ENCODE data around the gene TBCA.
"Not testable (repeated sequence)": the region's sequence is repeated elsewhere in the genome, so short reads cannot be mapped to it uniquely, and the experiment has no call there.

Gene TBCA

DNA sequence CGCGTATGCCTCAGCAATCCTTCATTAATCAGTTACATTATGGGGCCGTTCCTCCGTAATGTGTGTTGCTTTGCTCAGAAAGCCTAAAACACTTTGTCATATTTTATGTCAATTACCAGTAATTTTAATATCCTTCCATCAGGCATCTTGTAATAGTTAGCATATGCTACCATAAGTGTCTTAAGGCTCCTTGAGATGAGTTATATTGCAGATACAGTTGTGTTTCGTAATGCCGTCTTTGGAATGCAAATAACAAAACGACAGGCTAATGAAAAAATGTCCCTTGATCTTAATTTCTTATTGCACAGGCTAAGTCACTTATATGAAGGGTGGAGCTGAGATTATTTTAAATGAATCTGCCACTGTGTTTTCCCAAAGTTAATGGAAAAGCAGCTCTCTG, 50.5 kb downstream of the TBCA start:
- in situ Hi-C loops (cut with HindIII; ENCODE audit: low pct_ligation_motif_present, low pct_unique_long_range_greater_than_20kb, low sequenced_read_pairs), result no loop called here
- no peak for DNase-seq

DNA sequence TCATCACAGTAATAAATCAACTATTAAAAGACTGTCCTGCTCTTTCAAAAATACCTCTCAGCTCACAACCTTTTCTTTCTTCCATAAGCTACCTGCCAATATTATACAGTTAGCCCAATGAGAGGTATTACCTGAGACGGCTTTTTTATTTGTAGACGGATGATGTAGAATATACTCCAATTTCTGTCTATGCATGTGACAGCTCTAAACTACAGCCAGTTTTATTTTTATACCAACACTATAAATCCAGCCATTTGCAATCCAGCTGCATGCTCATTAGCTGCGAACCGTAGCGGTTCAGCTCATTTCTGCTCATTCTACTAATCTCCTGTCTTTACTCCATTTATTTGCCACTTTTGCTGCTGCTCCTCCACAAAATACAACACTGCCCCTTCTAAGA, 51.2 kb downstream of the TBCA start:
- in situ Hi-C loops (cut with HindIII; ENCODE audit: low pct_ligation_motif_present, low pct_unique_long_range_greater_than_20kb, low sequenced_read_pairs), result no loop called here
- DNase-seq, result no peak

DNA sequence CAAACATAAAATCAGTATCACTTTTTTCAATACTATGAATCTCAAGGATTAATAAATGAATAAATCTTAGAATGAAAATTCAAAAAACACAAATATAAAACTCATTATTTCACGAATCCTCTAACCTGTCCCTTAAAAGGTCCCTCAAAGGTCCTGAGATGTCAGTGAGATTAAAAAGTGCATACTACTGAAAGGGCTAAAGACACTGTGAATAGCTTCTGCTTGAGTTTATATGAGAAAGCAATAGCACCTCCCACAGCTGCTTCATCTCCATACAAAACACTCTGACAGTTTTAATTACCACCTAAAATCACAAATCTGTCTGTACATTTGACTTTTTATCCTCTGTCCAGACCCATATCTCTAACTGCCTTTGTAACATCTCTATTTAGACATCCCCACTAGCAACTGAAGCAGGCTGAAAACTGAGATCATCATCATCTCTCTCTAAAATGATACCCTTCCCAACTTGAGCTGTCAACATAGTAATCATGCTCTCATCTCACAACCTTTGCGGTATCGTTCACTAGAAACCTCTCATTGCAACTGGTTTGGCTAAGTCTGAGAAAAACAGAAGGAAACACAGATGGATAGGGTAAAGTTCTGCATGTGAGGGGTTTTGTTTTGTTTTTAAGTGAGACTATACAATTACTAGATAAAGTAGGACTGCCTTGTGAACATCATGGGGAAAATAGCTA, 56.3 kb downstream of the TBCA start:
- in situ Hi-C loops (cut with HindIII; ENCODE audit: low pct_ligation_motif_present, low pct_unique_long_range_greater_than_20kb, low sequenced_read_pairs), result no loop called here
- DNase-seq, result no peak

DNA sequence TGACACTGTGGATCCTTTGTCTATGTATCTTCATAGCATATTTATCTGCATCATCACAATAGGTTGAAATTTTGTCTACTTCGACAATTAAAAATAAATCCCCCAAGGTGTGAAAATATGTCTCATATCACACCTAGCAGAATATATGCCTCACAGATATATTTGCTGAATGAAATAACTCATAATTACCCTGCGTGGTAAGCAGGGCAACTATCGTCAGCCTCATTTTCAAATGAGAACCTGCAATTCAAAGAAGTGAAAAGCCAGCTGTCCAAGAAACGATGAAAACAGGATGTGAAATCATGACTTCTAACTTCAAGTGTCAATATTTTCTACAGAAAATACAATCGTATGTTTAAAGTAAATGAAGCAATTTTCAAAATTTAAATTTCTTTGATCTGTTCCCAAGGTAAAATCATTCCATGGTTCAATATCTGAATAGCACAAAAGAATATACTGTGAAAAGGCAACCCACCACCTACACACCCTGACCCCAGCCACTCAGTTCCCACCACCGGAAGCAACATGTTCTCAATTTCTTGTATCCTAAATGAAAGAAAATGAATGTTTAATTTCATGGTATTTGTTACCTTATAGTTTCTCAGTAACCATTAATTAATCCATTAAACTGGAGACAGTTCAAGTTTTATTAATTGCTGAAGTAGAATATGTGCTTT, 57.1 kb downstream of the TBCA start:
- in situ Hi-C loops (cut with HindIII; ENCODE audit: low pct_ligation_motif_present, low pct_unique_long_range_greater_than_20kb, low sequenced_read_pairs), result no loop called here

DNA sequence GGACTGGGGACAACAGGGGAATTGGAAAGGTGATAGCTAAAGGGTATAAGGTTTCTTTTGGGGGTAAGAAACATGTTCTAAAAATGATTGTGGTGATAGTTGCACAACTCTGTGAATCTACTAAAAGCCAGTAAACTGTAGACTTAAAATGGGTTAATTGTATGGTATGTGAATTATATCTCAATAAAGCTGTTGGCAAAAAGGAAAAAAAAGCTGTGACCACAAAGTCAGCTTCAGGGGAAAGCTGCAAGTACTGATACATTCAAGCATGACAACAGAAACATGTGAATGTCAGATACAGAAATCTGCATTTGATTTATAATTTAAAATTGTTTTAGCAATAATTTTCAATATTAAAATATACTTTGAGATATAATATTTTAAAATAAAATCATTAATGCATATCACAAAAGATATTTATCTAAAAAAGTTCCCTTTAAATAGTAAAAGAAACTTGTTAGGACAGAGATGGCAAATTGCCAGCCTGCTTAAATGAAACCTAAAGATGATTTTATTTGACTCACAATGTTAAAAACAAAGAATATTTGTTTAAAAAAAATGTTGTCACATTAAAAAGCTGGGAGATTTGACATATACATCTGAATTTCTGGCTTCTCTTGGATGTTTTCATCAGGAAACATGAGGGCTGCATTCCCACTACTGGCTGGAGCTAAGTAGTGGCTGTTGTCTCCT, 66.0 kb downstream of the TBCA start:
- no peak for DNase-seq
- in situ Hi-C loops (cut with HindIII; ENCODE audit: low pct_ligation_motif_present, low pct_unique_long_range_greater_than_20kb, low sequenced_read_pairs), result no loop called here

More for the DNA sequence above, 57.1 kb downstream of the TBCA start:
- DNase-seq, result no peak

DNA sequence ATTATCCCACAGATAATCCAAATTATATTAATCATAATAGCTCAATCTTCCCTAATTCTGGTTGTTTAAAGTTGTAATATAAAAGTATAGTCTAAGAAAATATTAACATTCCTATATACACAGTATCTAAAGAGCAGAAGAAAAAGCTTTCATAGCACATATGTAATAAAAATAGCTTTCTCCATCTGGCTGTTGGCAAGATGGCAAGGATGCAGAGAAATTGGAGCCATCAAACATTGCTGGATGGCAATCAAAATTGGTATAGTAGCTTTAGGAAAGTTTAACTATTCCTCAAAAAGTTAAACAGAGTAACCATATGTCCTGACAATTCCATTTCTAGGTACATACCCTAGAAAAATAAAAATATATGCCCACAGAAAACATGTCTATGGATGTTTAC, 66.8 kb downstream of the TBCA start:
- in situ Hi-C loops (cut with HindIII; ENCODE audit: low pct_ligation_motif_present, low pct_unique_long_range_greater_than_20kb, low sequenced_read_pairs), result no loop called here
- no peak for DNase-seq

DNA sequence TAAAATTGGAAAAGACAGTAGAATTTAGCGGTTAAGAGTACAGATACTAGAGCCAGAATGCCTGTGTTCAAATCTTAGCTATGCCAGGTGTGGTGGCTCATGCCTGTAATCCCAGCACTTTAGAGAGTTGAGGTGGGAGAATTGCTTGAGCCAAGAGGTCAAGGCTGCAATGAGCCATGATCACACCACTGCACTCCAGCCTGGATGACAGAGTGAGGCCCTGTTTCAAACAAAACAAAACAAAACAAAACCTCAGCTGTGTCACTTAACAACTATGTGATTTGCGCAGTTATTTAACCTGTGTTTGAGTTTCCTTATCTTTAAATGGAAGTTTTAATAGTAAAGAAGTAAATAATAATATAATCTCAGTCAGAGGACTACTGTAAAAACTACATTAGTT, 68.3 kb downstream of the TBCA start:
- in situ Hi-C loops (cut with HindIII; ENCODE audit: low pct_ligation_motif_present, low pct_unique_long_range_greater_than_20kb, low sequenced_read_pairs), result no loop called here
- DNase-seq, result no peak

DNA sequence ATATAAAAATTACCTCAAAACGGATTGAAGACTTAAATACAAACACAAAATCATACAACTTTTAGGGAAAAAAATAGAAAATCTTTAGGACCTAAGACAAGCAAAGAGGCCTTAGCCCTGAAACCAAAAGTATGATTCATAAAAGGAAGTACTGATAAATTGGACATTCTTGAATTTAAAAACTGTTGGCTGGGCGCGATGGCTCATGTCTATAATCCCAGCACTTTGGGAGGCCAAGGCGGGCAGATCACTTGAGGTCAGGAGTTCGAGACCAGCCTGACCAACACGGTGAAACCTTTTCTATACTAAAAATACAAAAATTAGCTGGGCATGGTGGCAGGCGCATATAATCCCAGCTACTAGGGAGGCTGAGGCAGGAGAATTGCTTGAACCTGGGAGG, 76.6 kb downstream of the TBCA start:
- in situ Hi-C loops (cut with HindIII; ENCODE audit: low pct_ligation_motif_present, low pct_unique_long_range_greater_than_20kb, low sequenced_read_pairs); DNase-seq: not testable (repeated sequence)

DNA sequence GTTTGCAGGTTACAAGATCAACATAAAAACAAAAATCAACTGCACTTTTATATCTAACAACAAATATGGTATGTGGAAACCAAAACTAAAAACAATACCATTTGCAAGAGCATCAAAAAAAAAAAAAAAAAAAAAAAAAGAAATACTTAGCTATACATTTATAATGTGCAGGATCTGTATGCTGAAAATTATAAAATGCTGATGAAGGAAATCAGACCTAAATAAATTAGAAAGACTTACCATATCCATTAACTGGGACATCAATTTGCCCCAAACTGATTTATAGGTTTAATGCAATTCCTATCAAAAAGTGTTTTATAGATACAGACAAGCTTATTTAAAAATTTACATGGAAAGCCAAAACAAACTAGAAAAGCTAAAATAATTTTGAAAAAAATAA, 77.2 kb downstream of the TBCA start:
- in situ Hi-C loops (cut with HindIII; ENCODE audit: low pct_ligation_motif_present, low pct_unique_long_range_greater_than_20kb, low sequenced_read_pairs), result no loop called here
- no peak for DNase-seq

DNA sequence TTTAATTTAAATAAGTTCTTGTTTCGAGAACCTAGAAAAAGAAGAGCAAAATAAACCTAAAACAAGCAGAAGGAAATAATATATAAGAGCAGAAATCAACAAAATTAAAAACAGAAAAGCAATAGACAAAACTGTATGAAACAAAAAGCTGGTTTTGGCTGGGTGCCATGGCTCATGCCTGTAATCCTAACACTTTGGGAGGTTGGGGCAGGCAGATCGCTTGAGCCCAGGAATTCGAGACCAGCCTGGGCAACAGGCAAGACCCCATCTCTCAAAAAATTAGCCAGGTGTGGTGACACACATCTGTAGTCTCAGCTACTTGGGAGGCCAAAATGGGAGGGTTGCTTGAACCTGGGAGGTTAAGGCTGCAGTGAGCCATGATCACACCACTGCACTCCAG, 78.4 kb downstream of the TBCA start:
- DNase-seq, result no peak
- in situ Hi-C loops (cut with HindIII; ENCODE audit: low pct_ligation_motif_present, low pct_unique_long_range_greater_than_20kb, low sequenced_read_pairs), result no loop called here

DNA sequence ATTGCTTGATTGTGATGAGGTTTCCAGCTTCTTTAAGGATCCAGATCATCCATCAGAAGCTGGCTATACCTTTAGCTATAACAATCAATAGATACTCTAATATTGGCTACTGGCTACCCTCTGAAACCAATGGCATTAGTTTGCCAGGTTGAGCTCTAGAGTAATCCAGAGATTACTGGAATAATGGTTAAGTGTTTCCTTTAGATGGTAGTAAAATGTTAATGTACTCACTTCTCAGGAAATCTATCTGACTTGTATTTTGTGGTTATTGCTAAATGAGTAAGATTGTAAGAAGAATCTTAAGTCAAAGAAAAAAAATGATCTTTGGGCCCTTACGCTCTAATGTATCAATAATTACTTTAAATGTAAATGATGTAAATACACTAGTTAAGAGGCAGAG, 80.0 kb downstream of the TBCA start:
- no peak for DNase-seq
- in situ Hi-C loops (cut with HindIII; ENCODE audit: low pct_ligation_motif_present, low pct_unique_long_range_greater_than_20kb, low sequenced_read_pairs), result no loop called here

DNA sequence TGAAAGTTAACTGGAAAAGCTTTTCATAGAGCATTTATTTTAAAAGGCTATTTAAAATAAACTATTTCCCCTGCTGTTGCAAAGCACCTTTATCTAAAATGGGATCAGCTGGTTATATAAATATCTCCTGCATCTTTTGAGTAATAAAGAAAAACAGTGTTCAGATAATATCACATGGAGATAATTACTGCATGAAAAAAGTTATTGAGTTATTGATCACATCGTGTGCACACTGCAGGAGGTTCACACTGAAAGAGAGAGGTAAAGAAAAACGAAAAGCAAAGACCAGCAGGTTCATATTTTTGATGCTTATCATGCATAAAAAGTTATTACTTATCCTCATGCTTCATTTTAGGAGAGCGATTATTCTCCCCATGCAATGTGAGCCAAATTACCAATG, 82.2 kb downstream of the TBCA start:
- no peak for DNase-seq
- in situ Hi-C loops (cut with HindIII; ENCODE audit: low pct_ligation_motif_present, low pct_unique_long_range_greater_than_20kb, low sequenced_read_pairs), result no loop called here

DNA sequence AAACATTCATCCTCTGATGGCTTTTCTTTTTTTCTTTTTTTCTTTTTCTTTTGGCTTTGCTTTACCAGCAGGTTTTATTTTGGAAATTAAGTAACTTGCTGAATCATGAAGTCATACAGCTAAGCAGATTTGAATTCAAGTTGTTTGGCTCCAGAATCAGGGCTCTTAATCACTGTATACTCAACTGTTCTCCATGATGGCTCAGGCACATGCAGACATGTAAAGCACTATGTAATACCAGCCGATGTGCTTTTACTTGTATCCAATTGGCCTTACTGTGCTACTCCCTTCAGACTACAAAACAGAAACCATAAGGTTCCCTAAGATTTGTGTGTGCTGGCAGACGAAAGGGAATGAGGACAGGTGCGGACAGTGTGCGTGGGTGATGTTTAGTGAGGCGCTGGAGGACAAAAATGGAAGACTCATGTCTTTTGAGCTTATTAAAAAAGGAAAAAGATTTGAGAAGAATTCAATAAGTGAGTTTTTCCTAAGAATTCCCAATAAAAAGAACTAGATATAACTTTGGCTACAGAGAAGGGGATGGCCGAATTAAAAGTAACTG, 92.9 kb downstream of the TBCA start:
- no peak for DNase-seq
- in situ Hi-C loops (cut with HindIII; ENCODE audit: low pct_ligation_motif_present, low pct_unique_long_range_greater_than_20kb, low sequenced_read_pairs), result no loop called here

DNA sequence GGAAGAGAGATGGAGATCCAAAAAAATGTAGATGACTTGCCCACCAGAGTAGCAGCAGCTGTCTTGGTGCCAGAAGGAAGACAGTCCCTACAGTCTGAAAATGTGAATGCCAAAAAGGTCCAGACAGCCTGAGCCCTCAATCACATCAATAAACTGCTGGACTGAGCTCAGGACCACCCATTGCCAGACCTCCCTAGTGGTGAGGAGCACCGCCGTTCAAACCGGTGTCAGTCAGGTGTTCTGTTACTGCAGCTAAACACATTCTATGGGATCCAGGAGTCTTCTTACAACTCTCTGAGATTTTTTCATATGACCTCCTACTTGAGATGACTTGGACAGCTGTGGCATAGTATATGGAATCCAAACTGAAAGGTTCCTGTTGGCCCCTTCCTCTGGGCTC, 105.6 kb downstream of the TBCA start:
- in situ Hi-C loops (cut with HindIII; ENCODE audit: low pct_ligation_motif_present, low pct_unique_long_range_greater_than_20kb, low sequenced_read_pairs), result no loop called here
- DNase-seq, result no peak

DNA sequence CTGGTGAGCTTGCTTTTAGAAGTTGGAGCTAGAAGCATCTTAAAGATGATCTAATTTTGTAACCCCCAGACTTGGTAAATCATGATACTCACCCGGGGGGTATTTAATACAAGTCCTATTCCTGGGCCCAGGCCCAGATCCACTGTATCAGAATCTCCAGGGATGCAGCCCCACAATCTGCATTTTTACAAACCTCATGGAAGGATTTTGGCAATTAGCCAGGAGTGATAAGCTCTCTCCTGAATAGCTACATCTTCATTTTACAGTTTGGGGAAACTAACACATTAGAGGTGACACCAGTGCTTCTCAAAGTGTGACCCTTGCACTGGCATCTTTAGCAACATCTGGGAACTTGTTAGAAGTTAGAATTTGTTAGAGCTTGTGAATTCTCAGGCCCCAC, 106.5 kb downstream of the TBCA start:
- DNase-seq, result no peak
- in situ Hi-C loops (cut with HindIII; ENCODE audit: low pct_ligation_motif_present, low pct_unique_long_range_greater_than_20kb, low sequenced_read_pairs), result no loop called here

DNA sequence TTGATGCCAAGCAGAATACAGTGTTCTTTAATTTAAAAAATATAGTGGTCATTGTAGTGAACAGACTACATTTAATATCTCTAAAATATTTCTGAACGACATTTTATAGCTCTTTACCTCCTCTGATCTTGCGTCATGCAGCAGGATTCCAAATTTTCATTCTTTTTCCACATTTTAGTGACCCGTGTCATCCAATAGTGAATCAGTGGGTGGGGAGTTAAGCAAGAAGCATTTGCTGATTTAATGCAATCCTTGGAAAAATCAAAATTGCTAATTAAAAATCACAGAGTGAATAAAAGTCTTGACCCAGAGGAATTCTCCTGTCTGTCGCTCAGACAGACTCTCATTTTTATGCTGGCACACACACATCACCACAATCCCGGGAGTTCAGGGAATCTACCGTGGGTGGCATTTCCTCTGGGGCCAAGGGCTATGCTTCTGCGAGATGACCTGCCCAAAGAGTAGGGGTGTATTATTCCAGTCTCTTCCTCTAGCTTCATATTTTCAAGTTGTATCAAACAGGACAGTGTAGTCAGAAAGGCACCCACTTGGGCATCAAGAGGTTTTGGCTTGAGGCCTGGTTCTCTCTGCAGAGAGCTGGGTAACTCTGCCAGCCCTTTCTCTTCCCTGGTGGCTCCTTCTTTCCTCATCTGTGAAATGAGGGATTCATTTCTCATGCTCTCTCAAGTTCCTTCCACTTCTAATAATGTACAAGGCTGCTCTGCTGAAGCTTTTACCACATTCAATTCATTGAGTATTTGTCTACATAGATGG, 112.9 kb downstream of the TBCA start:
- in situ Hi-C loops (cut with HindIII; ENCODE audit: low pct_ligation_motif_present, low pct_unique_long_range_greater_than_20kb, low sequenced_read_pairs), result no loop called here
- no peak for DNase-seq

DNA sequence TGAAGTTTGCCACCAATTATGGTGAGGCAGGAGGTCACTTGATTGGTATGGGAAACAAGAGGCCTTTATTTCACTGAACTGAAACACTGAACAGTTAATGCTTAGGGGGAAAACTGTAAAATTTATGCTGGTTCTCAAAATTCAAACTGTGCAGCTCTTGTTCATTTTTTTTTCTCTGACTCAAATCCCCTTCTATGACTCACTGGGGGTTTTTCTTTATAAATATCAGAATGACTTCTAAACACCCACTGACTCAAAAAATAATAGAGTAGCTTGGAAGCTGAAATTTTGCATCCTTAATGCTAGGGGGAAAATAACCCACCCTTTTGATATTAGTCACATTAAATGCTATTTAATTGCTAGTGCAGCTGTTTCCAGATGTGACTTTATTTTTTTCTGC, 113.5 kb downstream of the TBCA start:
- in situ Hi-C loops (cut with HindIII; ENCODE audit: low pct_ligation_motif_present, low pct_unique_long_range_greater_than_20kb, low sequenced_read_pairs), result no loop called here
- DNase-seq, result no peak

DNA sequence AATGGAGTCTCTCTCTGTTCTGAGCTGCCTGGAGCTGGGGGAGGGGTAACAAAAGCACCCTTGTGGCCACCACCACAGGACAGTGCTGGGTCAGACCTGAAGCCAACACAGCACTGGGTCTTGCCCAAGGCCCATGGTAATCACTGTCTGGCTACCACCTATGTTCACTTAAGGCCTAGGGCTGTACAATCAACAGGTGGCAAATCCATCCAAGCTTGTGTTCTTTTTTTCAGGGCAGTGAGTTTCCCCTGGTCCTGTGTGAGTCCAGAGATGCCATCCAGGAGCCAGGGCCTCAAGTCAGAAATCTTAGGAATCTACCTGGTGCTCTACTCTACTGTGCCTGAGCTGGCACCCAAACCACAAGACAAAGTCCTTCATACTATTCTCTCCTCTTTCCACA, 117.5 kb downstream of the TBCA start:
- no peak for DNase-seq
- in situ Hi-C loops (cut with HindIII; ENCODE audit: low pct_ligation_motif_present, low pct_unique_long_range_greater_than_20kb, low sequenced_read_pairs), result no loop called here

DNA sequence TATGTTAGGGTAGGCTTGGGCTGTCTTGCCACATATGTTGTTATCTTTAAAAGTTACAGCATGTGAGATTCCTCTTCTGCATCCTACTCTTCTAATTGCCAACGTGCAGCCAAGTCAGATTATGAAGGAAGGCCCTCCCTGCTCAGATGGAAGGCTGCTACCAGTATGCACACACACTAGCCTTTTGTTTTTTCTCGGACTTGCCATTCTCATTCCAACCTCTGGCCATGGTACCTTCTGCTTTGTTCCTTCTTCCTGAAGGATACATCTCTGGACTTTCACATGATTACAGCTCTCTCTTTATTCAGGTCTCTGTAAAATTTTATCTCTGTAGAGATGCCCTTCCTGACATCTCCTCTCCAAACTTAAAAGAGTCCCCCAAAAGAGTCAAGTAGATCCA, 124.8 kb downstream of the TBCA start:
- in situ Hi-C loops (cut with HindIII; ENCODE audit: low pct_ligation_motif_present, low pct_unique_long_range_greater_than_20kb, low sequenced_read_pairs), result no loop called here
- DNase-seq, result no peak

Data from ACHN (cell line).